H9 (cell line): Measurements from ENCODE around the gene EIF4E3. TPM values are rescaled to one million over a fixed set of nuclear protein-coding genes. Genes with fewer than 3 reads are reported as not detected.

Experiments used
- DNase-seq: peaks from one replicate; pipeline ENCODE4 v3.0.0-alpha.2; 2017
- H2AFZ ChIP-seq: one replicate; pipeline ENCODE4 v1.6.1; 2013; ENCODE audit warnings: mild to moderate bottlenecking, low read length, control low read depth, moderate library complexity
- H2AK5ac ChIP-seq: 2 replicates; pipeline ENCODE4 v1.6.1; 2013; ENCODE audit warnings: low read length, control low read depth, mixed read lengths; ENCODE audit not compliant: insufficient read length
- H2BK120ac ChIP-seq: one replicate; pipeline ENCODE4 v1.6.1; 2013; ENCODE audit warnings: low read depth, mild to moderate bottlenecking, low read length, control low read depth, inconsistent platforms; ENCODE audit not compliant: poor library complexity, severe bottlenecking
- H2BK12ac ChIP-seq: 2 replicates; pipeline ENCODE4 v1.6.1; 2013; ENCODE audit warnings: low read length, control low read depth, mixed read lengths, low read depth; ENCODE audit not compliant: insufficient read length
- H2BK15ac ChIP-seq: 2 replicates; pipeline ENCODE4 v1.6.1; 2013; ENCODE audit warnings: low read depth, low read length, control low read depth
- H2BK20ac ChIP-seq: one replicate; pipeline ENCODE4 v1.6.1; 2013; ENCODE audit warnings: low read depth, mild to moderate bottlenecking, low read length, control low read depth, inconsistent platforms; ENCODE audit not compliant: poor library complexity, severe bottlenecking
- H2BK5ac ChIP-seq: 2 replicates; pipeline ENCODE4 v1.6.1; 2013; ENCODE audit warnings: low read length, control low read depth, mixed read lengths; ENCODE audit not compliant: insufficient read length
- H3K14ac ChIP-seq: 2 replicates; pipeline ENCODE4 v1.6.1; 2013; ENCODE audit warnings: low read length, control low read depth; ENCODE audit not compliant: insufficient read depth
- H3K18ac ChIP-seq: 2 replicates; pipeline ENCODE4 v1.6.1; 2013; ENCODE audit warnings: low read depth, mild to moderate bottlenecking, mixed read lengths, low read length, control low read depth; ENCODE audit not compliant: insufficient read length
- H3K23ac ChIP-seq: 2 replicates; pipeline ENCODE4 v1.6.1; 2013; ENCODE audit warnings: low read length, control low read depth, mixed read lengths, low read depth; ENCODE audit not compliant: insufficient read length
- H3K23me2 ChIP-seq: 2 replicates; pipeline ENCODE4 v1.6.1; 2013; ENCODE audit warnings: low read depth, mild to moderate bottlenecking, mixed read lengths, low read length, control low read depth; ENCODE audit not compliant: insufficient read length, poor library complexity, severe bottlenecking
- H3K27ac ChIP-seq: 2 replicates; pipeline ENCODE4 v1.5.1; 2013; ENCODE audit warnings: low read length, control low read depth, mixed read lengths, low read depth; ENCODE audit not compliant: insufficient read length
- H3K27me3 ChIP-seq: 2 replicates; pipeline ENCODE4 v1.6.1; 2013; ENCODE audit warnings: low read length, control low read depth, inconsistent platforms; ENCODE audit not compliant: insufficient read depth
- H3K4ac ChIP-seq: 2 replicates; pipeline ENCODE4 v1.6.1; 2013; ENCODE audit warnings: low read depth, mild to moderate bottlenecking, control low read depth, inconsistent platforms, low read length, moderate library complexity
- H3K4me1 ChIP-seq: 2 replicates; pipeline ENCODE4 v1.6.1; 2013; ENCODE audit warnings: low read length, control low read depth, inconsistent platforms; ENCODE audit not compliant: insufficient read depth
- H3K4me2 ChIP-seq: 2 replicates; pipeline ENCODE4 v1.6.1; 2013; ENCODE audit warnings: low read length, control low read depth, mixed read lengths; ENCODE audit not compliant: insufficient read length, insufficient read depth
- H3K56ac ChIP-seq: 2 replicates; pipeline ENCODE4 v1.6.1; 2013; ENCODE audit warnings: low read depth, mild to moderate bottlenecking, mixed read lengths, low read length, control low read depth; ENCODE audit not compliant: insufficient read length
- H3K79me1 ChIP-seq: 2 replicates; pipeline ENCODE4 v1.6.1; 2013; ENCODE audit warnings: low read depth, mild to moderate bottlenecking, moderate library complexity, low read length, control low read depth, inconsistent platforms; ENCODE audit not compliant: insufficient read depth, poor library complexity, severe bottlenecking
- H3K79me2 ChIP-seq: 2 replicates; pipeline ENCODE4 v1.6.1; 2013; ENCODE audit warnings: low read length, control low read depth, inconsistent platforms; ENCODE audit not compliant: insufficient read depth
- H3K9ac ChIP-seq: 2 replicates; pipeline ENCODE4 v1.6.1; 2013; ENCODE audit warnings: low read length, control low read depth, mixed read lengths; ENCODE audit not compliant: insufficient read length; ENCODE audit errors: extremely low read depth
- H3K9me3 ChIP-seq: one replicate; pipeline ENCODE4 v1.6.1; 2013; ENCODE audit warnings: low read depth, low read length, inconsistent platforms; ENCODE audit not compliant: control insufficient read depth
- H3T11ph ChIP-seq: one replicate; pipeline ENCODE4 v1.6.1; 2013; ENCODE audit warnings: mild to moderate bottlenecking, low read length, control low read depth, inconsistent platforms
- H4K20me1 ChIP-seq: one replicate; pipeline ENCODE4 v1.6.1; 2013; ENCODE audit not compliant: control insufficient read depth, insufficient read length, insufficient read depth
- H4K5ac ChIP-seq: 2 replicates; pipeline ENCODE4 v1.6.1; 2013; ENCODE audit warnings: low read depth, mild to moderate bottlenecking, mixed read lengths, low read length, control low read depth; ENCODE audit not compliant: insufficient read length
- H4K8ac ChIP-seq: replicated peaks from 2 replicates; pipeline ENCODE4 v1.6.1; 2013; ENCODE audit warnings: low read length, control low read depth, mixed read lengths, low read depth; ENCODE audit not compliant: insufficient read length
- H4K91ac ChIP-seq: 2 replicates; pipeline ENCODE4 v1.6.1; 2013; ENCODE audit warnings: low read depth, mild to moderate bottlenecking, moderate library complexity, mixed read lengths, low read length, control low read depth; ENCODE audit not compliant: insufficient read length
- H3K27ac Mint-ChIP-seq, 3 experiments: 2 replicates in 2 of 3; 3 replicates in 1 of 3; pipeline ENCODE4 v1.8.0; 2020 to 2021; ENCODE audit warnings: mixed read lengths in 3 of 3, mild to moderate bottlenecking in 1 of 3, moderate library complexity in 1 of 3
- H3K27me3 Mint-ChIP-seq: 2 replicates; pipeline ENCODE4 v1.8.0; 2021; ENCODE audit warnings: low read depth, mild to moderate bottlenecking, moderate library complexity, mixed read lengths
- H3K36me3 Mint-ChIP-seq, 3 experiments: 2 replicates in 2 of 3; 3 replicates in 1 of 3; pipeline ENCODE4 v1.8.0; 2020 to 2021; ENCODE audit warnings: low read depth in 3 of 3, mixed read lengths in 3 of 3; ENCODE audit not compliant: insufficient read depth in 1 of 3
- H3K4me1 Mint-ChIP-seq, 2 experiments: 2 replicates each; pipeline ENCODE4 v1.8.0; 2020; ENCODE audit warnings: mixed read lengths in 2 of 2
- H3K4me3 Mint-ChIP-seq, 2 experiments: 2 replicates in 1 of 2; 3 replicates in 1 of 2; pipeline ENCODE4 v1.8.0; 2020 to 2021; ENCODE audit warnings: mild to moderate bottlenecking in 2 of 2, mixed read lengths in 2 of 2, moderate library complexity in 1 of 2
- H3K9me3 Mint-ChIP-seq, 2 experiments: 2 replicates in 1 of 2; 3 replicates in 1 of 2; pipeline ENCODE4 v1.8.0; 2020; ENCODE audit warnings: mild to moderate bottlenecking in 2 of 2, mixed read lengths in 2 of 2, moderate library complexity in 1 of 2
- CTCF ChIP-seq: fragments of 200-600 bp; sonication (generic); conservative IDR thresholded peaks from 3 replicates; pipeline ENCODE4 v1.8.0; 2021; ENCODE audit warnings: antibody characterized with exemption, mild to moderate bottlenecking
- WGBS: extraction: QIAGEN DNeasy Blood & Tissue Kit; methylation state at CpG from one replicate; pipeline ENCODE4 v1.1.7; 2013; ENCODE audit warnings: missing lambda C conversion rate, low lambda C conversion rate, mixed read lengths; ENCODE audit not compliant: insufficient read length; ENCODE audit errors: extremely low coverage; 5-methylcytosine and 5-hydroxymethylcytosine counted together
- total RNA-seq: library from RNA; stranded (reverse); gene quantifications from 2 replicates; pipeline ENCODE4 v1.2.1, GENCODE V29; 2021

The EIF4E3 gene
- total RNA-seq, 1 experiment from 2014 or later: 12.9 TPM

- Histone ChIP-seq H3K4ac (no peak overlapping the region), H3K27me3 (no peaks in the 10 kb centered on the region), H3K79me2 (no peaks in the 10 kb centered on the region), H4K8ac (no peak overlapping the region), H3K56ac (no peak overlapping the region), H3K23ac (no peak overlapping the region), H3K9me3 (no peaks in the 10 kb centered on the region), H3K9ac (no peak overlapping the region), H2BK120ac (no peak overlapping the region), H2AFZ (no peak overlapping the region), H3K14ac (no peak overlapping the region), H4K5ac (no peak overlapping the region), H2BK15ac (no peak overlapping the region), H3K79me1 (no peaks in the 10 kb centered on the region), H3K27ac (no peak overlapping the region), H3K18ac (no peak overlapping the region), H2BK5ac (no peak overlapping the region), H4K20me1 (no peaks in the 10 kb centered on the region), H2BK20ac (no peak overlapping the region), H2BK12ac (no peak overlapping the region), H3K4me2 (no peak overlapping the region), H3T11ph (no peak overlapping the region), H4K91ac (no peak overlapping the region), H2AK5ac (no peak overlapping the region), H3K4me1 (no peaks in the 10 kb centered on the region; the same call in 1 of the 2 replicates), H3K23me2 (no peaks in the 10 kb centered on the region)
- Mint-ChIP-seq H3K27me3 (no peaks in the 10 kb centered on the region), H3K4me1 (peaks cover 3 to 12% of the 10 kb centered on the region in 2 experiments), H3K4me3 (no peak overlapping the region), H3K27ac (no peak overlapping the region; a peak in 1 of 7 replicates), H3K36me3 (peaks cover 0 to 6% (median 2%) of the 10 kb centered on the region in 3 experiments; a peak in 4 of 7 replicates), H3K9me3 (no peaks in the 10 kb centered on the region)
- no peak for TF ChIP-seq CTCF
- WGBS: no CpG with 5 or more reads among the region's 7 CpGs
- DNase-seq: no peak
Measured at GRCh38 chr3:71702131-71703024, 22.8 kb downstream of the EIF4E3 start.
